DMS114 treated with DMSO at 0.1 percent for 48 hours (cell line): ENCODE results near the gene FOXRED1.
"Not testable (repeated sequence)": the region's sequence is repeated elsewhere in the genome, so short reads cannot be mapped to it uniquely, and the experiment has no call there.

ENCODE experiments used
- DNase-seq: peaks from one replicate; lab custom pipeline; 2025; ENCODE audit not compliant: unreplicated experiment; lab: John Stamatoyannopoulos, UW

FOXRED1 gene

GRCh38 chr11:126268708-126269579 lies at the start of gene FOXRED1, which contains the start of gene SRPRA:
Gene FOXRED1 (plus strand): TSS chr11:126269154. CDS start chr11:126269207, 53 bp downstream.
Gene SRPRA (minus strand): TSS chr11:126268895. CDS start chr11:126268804, 91 bp downstream.
- DNase-seq: peak; percentile 88

GRCh38 chr11:126219547-126219946 lies 49.4 kb upstream of the FOXRED1 start:
- no peak for DNase-seq

GRCh38 chr11:126224647-126225294 lies 44.2 kb upstream of the FOXRED1 start:
- DNase-seq: no peak

- DNase-seq: no peak
Observed at GRCh38 chr11:126225295-126225665, 43.7 kb upstream of the FOXRED1 start.

GRCh38 chr11:126226334-126227084 lies 42.4 kb upstream of the FOXRED1 start:
- no peak for DNase-seq

- DNase-seq: no peak
Observed at GRCh38 chr11:126229858-126230540, 39.0 kb upstream of the FOXRED1 start.

- DNase-seq: no peak
Observed at GRCh38 chr11:126231725-126232459, 37.1 kb upstream of the FOXRED1 start.

GRCh38 chr11:126232683-126233082 lies 36.3 kb upstream of the FOXRED1 start:
- no peak for DNase-seq

- no peak for DNase-seq
Observed at GRCh38 chr11:126233391-126233790, 35.6 kb upstream of the FOXRED1 start.

GRCh38 chr11:126246636-126247035 lies 22.3 kb upstream of the FOXRED1 start:
- no peak for DNase-seq

GRCh38 chr11:126253265-126253664 lies 15.7 kb upstream of the FOXRED1 start:
- DNase-seq: no peak

GRCh38 chr11:126254819-126255218 lies 14.1 kb upstream of the FOXRED1 start:
- DNase-seq: no peak

- not testable (repeated sequence) for DNase-seq
Observed at GRCh38 chr11:126255507-126255906, 13.4 kb upstream of the FOXRED1 start.

GRCh38 chr11:126256216-126256615 lies 12.7 kb upstream of the FOXRED1 start:
- no peak for DNase-seq

GRCh38 chr11:126257144-126257543 lies 11.8 kb upstream of the FOXRED1 start:
- DNase-seq: no peak

- DNase-seq: no peak
Observed at GRCh38 chr11:126257764-126258163, 11.2 kb upstream of the FOXRED1 start.

GRCh38 chr11:126262216-126262615 lies 6.7 kb upstream of the FOXRED1 start:
- DNase-seq: no peak

- DNase-seq: no peak
Observed at GRCh38 chr11:126263489-126263888, 5.5 kb upstream of the FOXRED1 start.

- DNase-seq: no peak
Observed at GRCh38 chr11:126265811-126266210, 3.1 kb upstream of the FOXRED1 start.

- no peak for DNase-seq
Observed at GRCh38 chr11:126267650-126268049, 1.3 kb upstream of the FOXRED1 start.
